Vagina (tissue), 2 donors: Measurements from ENCODE around the gene VANGL2. TPM values are rescaled to one million over a fixed set of nuclear protein-coding genes. Genes with fewer than 3 reads are reported as not detected.

Experiments used
- DNase-seq, 2 donors: peaks; one replicate each; pipeline ENCODE4 v3.0.0-alpha.2; 2017; ENCODE audit errors: extremely low spot score in 2 of 2
- H3K27ac ChIP-seq: fragments of 200-600 bp; sonication (generic); one replicate; pipeline ENCODE4 v1.5.1; 2019
- H3K27me3 ChIP-seq: fragments of 200-600 bp; sonication (generic); one replicate; pipeline ENCODE4 v1.5.1; 2019
- H3K36me3 ChIP-seq, 2 donors: fragments of 200-600 bp; sonication (generic); one replicate each; pipeline ENCODE4 v1.5.1; 2017 to 2019
- H3K4me1 ChIP-seq: fragments of 200-600 bp; sonication (generic); one replicate; pipeline ENCODE4 v1.5.1; 2019
- H3K4me3 ChIP-seq, 2 donors: fragments of 200-600 bp; sonication (generic); 1 replicate in 1 of 2; 2 replicates in 1 of 2; pipeline ENCODE4 v1.5.1; 2016 to 2019
- H3K9me3 ChIP-seq: fragments of 200-600 bp; sonication (generic); one replicate; pipeline ENCODE4 v1.5.1; 2019
- CTCF ChIP-seq, 3 experiments: fragments of 450-650 bp in 2 of 3; fragments of 200-600 bp in 1 of 3; sonication (generic) in 1 of 3; IDR thresholded peaks; one replicate each; pipeline ENCODE4 v1.5.1; 2017 to 2019; ENCODE audit warnings: antibody characterized with exemption in 3 of 3, mild to moderate bottlenecking in 2 of 3, moderate library complexity in 2 of 3
- POLR2A ChIP-seq, 2 donors: fragments of 450-650 bp; IDR thresholded peaks; one replicate each; pipeline ENCODE4 v1.6.1; 2017; ENCODE audit warnings: antibody characterized with exemption in 2 of 2, mild to moderate bottlenecking in 2 of 2, moderate library complexity in 2 of 2
- POLR2AphosphoS5 ChIP-seq, 2 donors: sonication (generic); formaldehyde crosslinking; IDR thresholded peaks; one replicate each; pipeline ENCODE4 v1.9.0; 2017; ENCODE audit warnings: antibody characterized with exemption in 2 of 2, mild to moderate bottlenecking in 2 of 2, low read depth in 1 of 2; ENCODE audit not compliant: insufficient read depth in 1 of 2
- intact Hi-C: fragments of 100-400 bp; cut with DNase I; formaldehyde crosslinking; loops from one replicate; pipeline ENCODE4 v1.15.1; 2023
- total RNA-seq: library from RNA; depleted of rRNA; stranded (reverse); fragments of >200 nt; gene quantifications from one replicate; pipeline ENCODE4 v1.2.3, GENCODE V29; 2016

Gene VANGL2
- total RNA-seq, 1 donor from 2014 or later = 11.0 TPM

- TF ChIP-seq POLR2A (IDR thresholded peaks at IDR 0.05) (no peak), CTCF (IDR thresholded peaks at IDR 0.05) (no peak), POLR2AphosphoS5 (IDR thresholded peaks at IDR 0.05; ENCODE audit: insufficient read depth in 1 of 2, low read depth in 1 of 2) (no peak)
- no peaks in the 10 kb centered on the region for H3K9me3 ChIP-seq
- no peaks in the 10 kb centered on the region for H3K27me3 ChIP-seq
- no peak for DNase-seq
- H3K4me3 ChIP-seq = peak overlapping the region in 1 of 2 donors; percentile 1
- intact Hi-C loops = no loop called here
- H3K27ac ChIP-seq = no peak overlapping the region
- H3K36me3 ChIP-seq = no peaks in the 10 kb centered on the region
- H3K4me1 ChIP-seq = no peaks in the 10 kb centered on the region
Observed at GRCh38 chr1:160437432-160438316, 37.3 kb downstream of the VANGL2 start.

GRCh38 chr1:160438317-160438918 is 38.1 kb downstream of the VANGL2 start:
- Histone ChIP-seq H3K36me3 (no peaks in the 10 kb centered on the region), H3K27ac (no peak overlapping the region), H3K9me3 (no peaks in the 10 kb centered on the region), H3K4me3 (peak overlapping the region in 1 of 2 donors; percentile 1), H3K4me1 (no peaks in the 10 kb centered on the region), H3K27me3 (no peaks in the 10 kb centered on the region)
- DNase-seq = no peak
- intact Hi-C loops = no loop called here
- TF ChIP-seq POLR2A (IDR thresholded peaks at IDR 0.05) (no peak), CTCF (IDR thresholded peaks at IDR 0.05) (no peak), POLR2AphosphoS5 (IDR thresholded peaks at IDR 0.05; ENCODE audit: insufficient read depth in 1 of 2, low read depth in 1 of 2) (no peak)

GRCh38 chr1:160438935-160439334 is 38.6 kb downstream of the VANGL2 start:
- TF ChIP-seq POLR2A (IDR thresholded peaks at IDR 0.05) = no peak
- TF ChIP-seq POLR2AphosphoS5 (IDR thresholded peaks at IDR 0.05; ENCODE audit: insufficient read depth in 1 of 2, low read depth in 1 of 2) = no peak
- no peak for TF ChIP-seq CTCF (IDR thresholded peaks at IDR 0.05)
- intact Hi-C loops = no loop called here
- Histone ChIP-seq H3K4me1 (no peaks in the 10 kb centered on the region), H3K4me3 (no peak overlapping the region), H3K36me3 (no peaks in the 10 kb centered on the region), H3K9me3 (no peaks in the 10 kb centered on the region), H3K27ac (no peak overlapping the region), H3K27me3 (no peaks in the 10 kb centered on the region)
- no peak for DNase-seq

GRCh38 chr1:160439718-160440117 is 39.4 kb downstream of the VANGL2 start:
- Histone ChIP-seq H3K27me3 (no peaks in the 10 kb centered on the region), H3K36me3 (no peaks in the 10 kb centered on the region), H3K4me1 (no peaks in the 10 kb centered on the region), H3K4me3 (no peak overlapping the region), H3K9me3 (no peaks in the 10 kb centered on the region), H3K27ac (no peak overlapping the region)
- no peak for TF ChIP-seq POLR2A (IDR thresholded peaks at IDR 0.05)
- no peak for TF ChIP-seq CTCF (IDR thresholded peaks at IDR 0.05)
- no peak for TF ChIP-seq POLR2AphosphoS5 (IDR thresholded peaks at IDR 0.05; ENCODE audit: insufficient read depth in 1 of 2, low read depth in 1 of 2)
- intact Hi-C loops = no loop called here
- no peak for DNase-seq
